HL-60 (cell line): ENCODE results near the gene PCCA.

Experiments
- DNase-seq, 2 experiments: peaks; one replicate each; pipeline ENCODE4 v3.0.0-alpha.2; 2010 to 2020; ENCODE audit warnings: low read depth in 1 of 2, low spot score in 1 of 2
- H3K27ac ChIP-seq: fragments of 250-450 bp; sonication (Bioruptor Pico); replicated peaks from 2 replicates; pipeline ENCODE4 v1.5.1; 2020; ENCODE audit warnings: mild to moderate bottlenecking, moderate library complexity
- H3K27me3 ChIP-seq: fragments of 250-450 bp; sonication (Bioruptor Pico); 2 replicates; pipeline ENCODE4 v1.5.1; 2021; ENCODE audit warnings: mild to moderate bottlenecking, moderate library complexity; ENCODE audit not compliant: insufficient read depth, poor library complexity, severe bottlenecking
- H3K4me3 ChIP-seq: replicated peaks from 2 replicates; pipeline ENCODE4 v1.5.1; 2011; ENCODE audit warnings: mild to moderate bottlenecking, control low read depth, low read length; ENCODE audit not compliant: insufficient read depth
- GABPA ChIP-seq: IDR thresholded peaks from 2 replicates; pipeline ENCODE4 v1.6.1; 2012; ENCODE audit warnings: low read depth
- POLR2AphosphoS5 ChIP-seq: IDR thresholded peaks from 2 replicates; pipeline ENCODE4 v1.6.1; 2012; ENCODE audit warnings: low read depth
- SPI1 ChIP-seq: IDR thresholded peaks from 2 replicates; pipeline ENCODE4 v1.6.1; 2012; ENCODE audit warnings: low read depth, mild to moderate bottlenecking, borderline replicate concordance
- TF ChIP-seq, protein P1 (sequence below): IDR thresholded peaks from 2 replicates; pipeline ENCODE4 v1.6.1; 2012; ENCODE audit warnings: low read depth; ENCODE audit not compliant: insufficient replicate concordance
- TF ChIP-seq, protein P2 (sequence below): IDR thresholded peaks from one replicate; pipeline ENCODE4 v1.5.1; 2011; ENCODE audit warnings: low read length, control low read depth, inconsistent platforms; ENCODE audit not compliant: insufficient read depth

Gene PCCA

DNA sequence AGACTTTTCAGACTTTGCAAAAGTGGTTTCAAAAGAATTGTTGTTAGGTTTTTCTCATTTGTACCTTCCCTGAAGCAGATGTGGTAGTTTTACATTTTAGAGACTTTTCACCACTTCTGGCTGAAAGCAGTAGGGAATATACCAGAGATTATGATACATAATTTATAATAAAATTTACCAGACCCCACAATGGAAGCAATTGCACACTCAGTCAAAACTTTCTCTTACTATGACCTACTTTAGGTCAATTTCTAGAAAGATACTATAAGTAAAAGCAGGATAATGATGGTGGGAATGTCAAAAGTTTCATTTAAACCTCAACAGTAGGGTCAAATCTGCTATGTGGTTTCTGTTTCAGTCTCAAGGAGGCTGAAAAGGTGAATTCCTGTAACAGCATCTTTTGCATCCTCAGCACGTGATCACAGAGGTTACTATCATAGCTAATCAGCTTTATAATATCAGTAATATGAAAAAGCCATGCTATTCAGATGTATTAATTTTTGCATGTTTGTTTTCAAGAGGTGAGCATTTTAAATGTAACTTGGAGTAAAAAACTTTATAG, 26.9 kb downstream of the PCCA start:
- no peak overlapping the region for H3K27ac ChIP-seq

DNA sequence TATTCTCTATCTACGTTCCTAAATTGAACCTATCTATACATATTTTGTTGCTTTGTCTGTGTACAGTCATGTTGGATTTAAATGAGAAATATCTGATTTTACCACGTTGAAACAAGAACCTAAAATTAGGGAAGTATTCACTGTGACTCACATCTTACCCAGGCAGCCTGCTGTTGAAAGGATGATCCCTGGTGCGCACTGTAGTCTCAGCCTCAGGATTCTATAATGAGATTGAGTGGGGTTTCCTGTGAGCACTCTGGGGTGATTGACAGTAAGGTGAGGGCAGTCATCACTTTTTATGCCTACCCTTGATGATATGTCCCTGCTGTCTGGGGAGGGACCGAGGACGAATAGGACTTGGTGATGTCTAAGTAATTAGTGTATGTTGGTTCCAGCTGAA, 35.4 kb downstream of the PCCA start:
- Histone ChIP-seq H3K27me3 (no peaks in the 10 kb centered on the region), H3K27ac (no peak overlapping the region), H3K4me3 (no peak overlapping the region)
- DNase-seq, result no peak
- TF ChIP-seq, protein P1, sequence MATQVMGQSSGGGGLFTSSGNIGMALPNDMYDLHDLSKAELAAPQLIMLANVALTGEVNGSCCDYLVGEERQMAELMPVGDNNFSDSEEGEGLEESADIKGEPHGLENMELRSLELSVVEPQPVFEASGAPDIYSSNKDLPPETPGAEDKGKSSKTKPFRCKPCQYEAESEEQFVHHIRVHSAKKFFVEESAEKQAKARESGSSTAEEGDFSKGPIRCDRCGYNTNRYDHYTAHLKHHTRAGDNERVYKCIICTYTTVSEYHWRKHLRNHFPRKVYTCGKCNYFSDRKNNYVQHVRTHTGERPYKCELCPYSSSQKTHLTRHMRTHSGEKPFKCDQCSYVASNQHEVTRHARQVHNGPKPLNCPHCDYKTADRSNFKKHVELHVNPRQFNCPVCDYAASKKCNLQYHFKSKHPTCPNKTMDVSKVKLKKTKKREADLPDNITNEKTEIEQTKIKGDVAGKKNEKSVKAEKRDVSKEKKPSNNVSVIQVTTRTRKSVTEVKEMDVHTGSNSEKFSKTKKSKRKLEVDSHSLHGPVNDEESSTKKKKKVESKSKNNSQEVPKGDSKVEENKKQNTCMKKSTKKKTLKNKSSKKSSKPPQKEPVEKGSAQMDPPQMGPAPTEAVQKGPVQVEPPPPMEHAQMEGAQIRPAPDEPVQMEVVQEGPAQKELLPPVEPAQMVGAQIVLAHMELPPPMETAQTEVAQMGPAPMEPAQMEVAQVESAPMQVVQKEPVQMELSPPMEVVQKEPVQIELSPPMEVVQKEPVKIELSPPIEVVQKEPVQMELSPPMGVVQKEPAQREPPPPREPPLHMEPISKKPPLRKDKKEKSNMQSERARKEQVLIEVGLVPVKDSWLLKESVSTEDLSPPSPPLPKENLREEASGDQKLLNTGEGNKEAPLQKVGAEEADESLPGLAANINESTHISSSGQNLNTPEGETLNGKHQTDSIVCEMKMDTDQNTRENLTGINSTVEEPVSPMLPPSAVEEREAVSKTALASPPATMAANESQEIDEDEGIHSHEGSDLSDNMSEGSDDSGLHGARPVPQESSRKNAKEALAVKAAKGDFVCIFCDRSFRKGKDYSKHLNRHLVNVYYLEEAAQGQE, result no peak
- TF ChIP-seq POLR2AphosphoS5, result no peak
- TF ChIP-seq, protein P2, sequence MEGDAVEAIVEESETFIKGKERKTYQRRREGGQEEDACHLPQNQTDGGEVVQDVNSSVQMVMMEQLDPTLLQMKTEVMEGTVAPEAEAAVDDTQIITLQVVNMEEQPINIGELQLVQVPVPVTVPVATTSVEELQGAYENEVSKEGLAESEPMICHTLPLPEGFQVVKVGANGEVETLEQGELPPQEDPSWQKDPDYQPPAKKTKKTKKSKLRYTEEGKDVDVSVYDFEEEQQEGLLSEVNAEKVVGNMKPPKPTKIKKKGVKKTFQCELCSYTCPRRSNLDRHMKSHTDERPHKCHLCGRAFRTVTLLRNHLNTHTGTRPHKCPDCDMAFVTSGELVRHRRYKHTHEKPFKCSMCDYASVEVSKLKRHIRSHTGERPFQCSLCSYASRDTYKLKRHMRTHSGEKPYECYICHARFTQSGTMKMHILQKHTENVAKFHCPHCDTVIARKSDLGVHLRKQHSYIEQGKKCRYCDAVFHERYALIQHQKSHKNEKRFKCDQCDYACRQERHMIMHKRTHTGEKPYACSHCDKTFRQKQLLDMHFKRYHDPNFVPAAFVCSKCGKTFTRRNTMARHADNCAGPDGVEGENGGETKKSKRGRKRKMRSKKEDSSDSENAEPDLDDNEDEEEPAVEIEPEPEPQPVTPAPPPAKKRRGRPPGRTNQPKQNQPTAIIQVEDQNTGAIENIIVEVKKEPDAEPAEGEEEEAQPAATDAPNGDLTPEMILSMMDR, result no peak

More for the DNA sequence above, 26.9 kb downstream of the PCCA start:
- DNase-seq, result no peak
- TF ChIP-seq, protein P1, result no peak
- no peak for TF ChIP-seq POLR2AphosphoS5
- TF ChIP-seq GABPA, result no peak
- TF ChIP-seq SPI1, result no peak
- TF ChIP-seq, protein P2, result no peak
- Histone ChIP-seq H3K4me3 (no peak overlapping the region), H3K27me3 (peaks cover 3% of the 10 kb centered on the region)

DNA sequence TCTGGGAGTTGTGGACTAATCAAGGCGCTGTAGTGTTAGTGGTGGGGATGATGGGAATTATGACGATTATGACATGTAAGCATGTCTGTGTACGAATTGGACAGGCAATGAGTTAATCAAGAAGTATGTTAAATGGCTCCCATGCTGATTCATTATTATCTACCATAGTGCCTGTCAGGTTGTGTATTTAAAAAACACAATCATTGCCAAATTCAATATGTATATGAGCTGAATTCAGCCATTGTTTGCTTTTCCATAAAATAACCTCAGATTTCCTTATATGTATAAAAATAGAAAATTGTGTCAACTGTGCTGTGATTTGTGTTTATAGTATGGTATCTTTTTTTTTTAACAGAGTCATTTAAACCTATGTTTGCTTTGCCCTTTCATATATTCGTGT, 37.1 kb downstream of the PCCA start:
- Histone ChIP-seq H3K27me3 (no peaks in the 10 kb centered on the region), H3K27ac (no peak overlapping the region), H3K4me3 (no peak overlapping the region)
- no peak for DNase-seq
- TF ChIP-seq POLR2AphosphoS5, result no peak
- TF ChIP-seq, protein P1, result no peak
- TF ChIP-seq SPI1, result no peak
- no peak for TF ChIP-seq GABPA
- TF ChIP-seq, protein P2, result no peak
